NCI-H2196 (cell line): Measurements from ENCODE around the gene COP1.
A peak's percentile ranks its signal among the peaks of the same experiment; 100 is the strongest.
"Not testable (repeated sequence)": the region's sequence is repeated elsewhere in the genome, so short reads cannot be mapped to it uniquely, and the experiment has no call there.

Experiments
- DNase-seq: peaks from one replicate; lab custom pipeline; 2025; ENCODE audit not compliant: unreplicated experiment; lab: John Stamatoyannopoulos, UW

COP1 gene

DNA sequence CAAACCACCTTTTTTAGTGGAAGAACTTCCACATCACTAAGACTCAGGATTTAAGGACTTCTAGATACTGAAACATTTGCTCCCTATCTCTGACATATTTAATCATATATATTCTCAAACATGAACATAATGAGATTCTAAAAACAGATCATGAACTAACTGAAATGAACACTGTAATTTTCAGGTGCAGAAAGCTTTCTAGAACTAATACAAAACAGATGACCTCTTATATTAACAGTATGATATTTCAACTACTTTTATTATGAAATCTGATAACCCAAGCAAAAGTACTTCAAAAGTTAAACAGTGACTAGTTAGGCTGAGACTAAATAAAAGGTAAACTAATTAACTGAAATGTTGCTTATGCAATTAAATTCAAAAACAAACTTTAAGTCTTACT is 157.5 kb downstream of the COP1 start:
- DNase-seq, result no peak

DNA sequence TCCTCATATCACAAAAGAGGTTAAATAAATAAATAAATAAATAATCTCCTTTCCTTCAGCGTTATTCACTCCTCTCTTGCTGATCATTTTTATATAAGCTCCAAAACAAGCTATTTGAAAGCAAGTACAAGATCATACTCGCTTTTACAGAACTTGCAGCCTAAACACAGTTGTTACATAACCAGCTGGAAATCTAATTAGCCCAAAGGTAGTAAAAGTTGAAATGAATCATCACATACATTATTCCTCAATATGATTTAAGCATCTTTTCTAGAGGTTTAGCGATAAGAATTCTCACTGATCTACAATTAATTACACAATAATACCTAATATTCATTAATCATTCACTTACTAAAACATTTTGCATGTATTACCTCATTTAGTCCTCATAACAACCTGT is 160.2 kb downstream of the COP1 start:
- no peak for DNase-seq

- no peak for DNase-seq
These were observed 163.5 kb downstream of the COP1 start for GRCh38 chr1:176043537-176043936.

GRCh38 chr1:176033881-176034280 is 173.2 kb downstream of the COP1 start:
- peak; percentile 4 for DNase-seq

GRCh38 chr1:176033474-176033873 is 173.6 kb downstream of the COP1 start:
- DNase-seq, result no peak

GRCh38 chr1:176032040-176032645 is 174.9 kb downstream of the COP1 start:
- DNase-seq, result no peak

DNA sequence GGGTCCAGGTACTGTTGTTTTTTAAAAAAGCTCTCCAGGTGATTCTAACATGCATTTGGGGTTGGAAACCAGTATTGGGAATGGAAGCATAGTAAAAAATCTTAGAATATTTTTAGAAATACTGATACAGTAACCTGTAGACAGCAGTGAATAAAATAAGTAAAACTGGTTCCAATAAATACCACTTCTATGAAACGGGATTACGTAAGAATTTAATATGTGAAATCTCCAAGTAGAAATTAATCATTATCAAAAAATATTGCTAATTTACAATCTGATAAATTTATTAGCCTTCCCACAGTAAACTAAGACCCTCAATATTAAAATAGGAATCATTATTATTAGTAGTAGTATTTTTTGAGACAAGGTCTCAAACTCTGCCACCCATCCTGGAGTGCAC is 177.5 kb downstream of the COP1 start:
- DNase-seq, result no peak

GRCh38 chr1:176029155-176029554 is 177.9 kb downstream of the COP1 start:
- no peak for DNase-seq

DNA sequence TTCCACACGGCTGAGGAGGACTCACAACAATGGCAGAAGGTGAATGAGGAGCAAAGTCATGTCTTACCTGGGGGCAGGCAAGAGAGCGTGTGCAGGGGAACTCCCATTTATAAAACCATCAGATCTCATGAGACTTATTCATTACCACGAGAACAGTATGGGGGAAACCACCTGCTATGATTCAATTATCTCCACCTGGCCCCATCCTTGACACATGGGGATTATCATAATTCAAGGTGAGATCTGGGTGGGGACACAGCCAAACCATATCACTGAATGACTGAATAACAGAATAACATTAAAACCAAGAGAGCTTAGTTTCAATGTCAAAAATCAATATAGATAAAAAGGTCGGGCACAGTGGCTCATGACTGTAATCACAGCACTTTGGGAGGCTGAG is 179.2 kb downstream of the COP1 start:
- not testable (repeated sequence) for DNase-seq

DNA sequence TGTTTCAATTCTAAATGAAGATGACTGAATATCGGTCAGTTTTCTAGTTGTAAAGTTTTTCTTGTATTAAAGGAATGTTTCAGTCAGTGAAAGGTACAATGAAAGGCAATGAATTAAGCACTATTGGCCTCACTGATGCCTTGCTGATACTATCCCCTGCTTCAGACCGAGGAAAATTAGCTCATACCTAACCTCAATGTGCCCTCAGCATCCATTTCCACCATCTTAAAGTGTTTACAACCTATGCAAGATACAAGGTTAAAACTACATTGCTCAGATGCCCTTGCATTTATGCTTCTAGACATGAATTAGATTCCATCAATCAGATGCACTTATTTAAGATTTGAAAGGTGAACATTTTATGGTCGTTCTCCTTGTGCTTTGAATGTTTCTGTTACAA is 184.5 kb downstream of the COP1 start:
- DNase-seq, result no peak

DNA sequence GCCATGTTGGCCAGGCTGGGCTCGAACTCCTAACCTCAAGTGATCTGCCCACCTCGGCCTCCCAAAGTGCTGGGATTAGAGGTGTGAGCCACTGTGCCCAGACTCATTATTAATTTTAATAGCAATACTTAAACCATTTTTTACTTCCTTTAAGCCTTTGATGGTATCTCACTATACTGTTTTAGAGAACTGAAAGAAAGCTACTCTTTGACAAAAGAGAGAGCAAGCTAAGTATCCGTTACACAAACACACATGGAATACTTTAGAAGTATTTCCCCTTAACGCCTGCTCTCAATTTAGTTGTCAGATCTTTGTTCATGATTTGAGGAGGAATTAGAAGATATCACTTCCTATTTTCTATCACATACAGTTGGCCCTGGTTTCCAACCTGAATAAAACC is 189.4 kb downstream of the COP1 start:
- no peak for DNase-seq

GRCh38 chr1:176009951-176010350 is 197.1 kb downstream of the COP1 start:
- no peak for DNase-seq

GRCh38 chr1:176007756-176008389 is 199.2 kb downstream of the COP1 start:
- not testable (repeated sequence) for DNase-seq

GRCh38 chr1:175994660-175995059 is 212.4 kb downstream of the COP1 start:
- not testable (repeated sequence) for DNase-seq

DNA sequence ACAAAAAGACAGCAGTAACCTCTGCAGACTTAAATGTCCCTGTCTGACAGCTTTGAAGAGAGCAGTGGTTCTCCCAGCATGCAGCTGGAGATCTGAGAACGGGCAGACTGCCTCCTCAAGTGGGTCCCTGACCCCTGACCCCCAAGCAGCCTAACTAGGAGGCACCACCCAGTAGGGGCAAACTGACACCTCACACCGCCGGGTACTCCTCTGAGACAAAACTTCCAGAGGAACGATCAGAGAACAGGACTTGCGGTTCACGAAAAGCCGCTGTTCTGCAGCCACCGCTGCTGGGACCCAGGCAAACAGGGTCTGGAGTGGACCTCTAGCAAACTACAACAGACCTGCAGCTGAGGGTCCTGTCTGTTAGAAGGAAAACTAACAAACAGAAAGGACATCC is 214.3 kb downstream of the COP1 start:
- DNase-seq, result not testable (repeated sequence)

GRCh38 chr1:175992202-175992601 is 214.9 kb downstream of the COP1 start:
- DNase-seq, result not testable (repeated sequence)

DNA sequence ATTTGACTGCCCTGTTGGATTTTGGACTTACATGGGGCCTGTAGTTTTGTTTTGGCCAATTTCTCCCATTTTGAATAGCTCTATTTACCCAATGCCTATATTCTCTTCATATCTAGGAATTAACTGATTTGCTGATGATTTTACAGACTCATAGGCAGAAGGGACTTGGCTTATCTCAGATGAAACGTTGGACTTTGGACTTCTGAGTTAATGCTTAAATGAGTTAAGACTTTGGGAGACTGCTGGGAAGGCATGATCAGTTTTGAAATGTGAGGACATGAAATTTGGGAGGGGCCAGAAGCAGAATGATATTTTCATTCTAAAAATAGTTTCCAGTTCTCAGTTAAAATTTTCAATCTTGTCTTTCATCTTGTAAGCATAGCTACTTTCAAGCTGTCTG is 222.3 kb downstream of the COP1 start:
- DNase-seq, result no peak

GRCh38 chr1:175984057-175984812 is 222.9 kb downstream of the COP1 start:
- no peak for DNase-seq

GRCh38 chr1:175983363-175983762 is 223.7 kb downstream of the COP1 start:
- not testable (repeated sequence) for DNase-seq

DNA sequence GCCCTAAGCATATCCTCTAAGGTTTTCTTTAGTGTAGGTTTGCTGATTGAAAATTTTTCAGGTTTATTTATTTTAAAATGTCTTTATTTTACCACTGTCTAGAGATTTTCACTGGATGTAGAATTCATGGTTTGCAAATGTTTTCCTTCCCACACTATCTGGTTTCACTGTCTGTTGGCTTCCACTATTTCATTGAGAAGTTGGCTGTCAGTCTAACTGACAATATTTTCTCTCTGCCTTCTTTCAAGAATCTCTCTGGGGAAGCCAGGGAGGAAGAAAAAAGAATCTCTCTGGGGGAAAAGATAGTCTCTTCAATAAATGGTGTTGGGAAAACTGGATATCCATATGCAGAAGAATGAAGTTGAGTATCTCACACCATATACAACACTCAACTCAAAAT is 226.0 kb downstream of the COP1 start:
- DNase-seq, result no peak

DNA sequence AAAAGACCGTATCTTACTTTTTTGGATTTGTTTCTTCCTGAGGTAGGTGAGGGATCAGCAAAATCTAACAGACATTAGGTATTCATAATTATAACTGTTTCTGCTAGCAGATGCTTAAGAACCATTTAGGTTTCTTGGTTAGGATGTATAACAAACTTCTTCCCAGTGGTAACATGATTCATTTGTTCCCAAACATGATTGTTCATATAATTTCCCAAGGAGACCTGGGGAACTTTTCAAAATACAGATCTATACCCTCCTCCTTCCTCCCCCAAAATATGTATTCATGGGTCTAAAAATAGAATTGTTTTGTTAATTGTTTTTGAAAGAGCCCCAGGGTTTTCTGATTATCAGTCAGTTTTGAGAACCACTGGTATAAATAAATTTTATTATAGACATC is 228.2 kb downstream of the COP1 start:
- no peak for DNase-seq

GRCh38 chr1:175978476-175978875 is 228.6 kb downstream of the COP1 start:
- no peak for DNase-seq
